Measurements from ENCODE around the gene TMEM263. TPM values are rescaled to one million over a fixed set of nuclear protein-coding genes. Genes with fewer than 3 reads are reported as not detected.

The TMEM263 gene
- total and polyA plus RNA-seq, 2 donors (not counting 3 experiments of a cell fraction or from before 2014, with no cell fraction given) = 22.5 to 72.5 TPM

DNA sequence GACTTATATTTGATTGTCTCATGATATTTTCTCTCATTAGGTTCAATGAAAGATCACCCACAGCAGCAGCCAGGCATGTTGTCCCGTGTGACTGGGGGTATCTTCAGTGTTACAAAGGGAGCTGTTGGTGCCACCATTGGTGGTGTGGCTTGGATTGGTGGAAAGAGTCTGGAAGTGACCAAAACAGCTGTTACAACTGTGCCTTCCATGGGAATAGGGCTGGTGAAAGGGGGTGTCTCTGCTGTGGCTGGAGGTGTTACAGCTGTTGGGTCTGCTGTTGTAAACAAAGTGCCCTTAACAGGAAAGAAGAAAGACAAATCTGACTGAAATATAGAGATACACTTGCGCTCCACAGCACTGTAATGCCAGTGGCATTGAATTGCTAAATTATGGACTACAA, 15.4 kb downstream of the TMEM263 start:
- no peak overlapping the region for H3K9ac ChIP-seq (replicated peaks; ENCODE audit: extremely low read depth, insufficient read depth, low read length)
- H3K27ac ChIP-seq (ENCODE audit: insufficient read depth, low read depth, low read length) = no peak overlapping the region
- ChIA-PET POLR2A (interaction anchor here (0.8 kb wide), 1 partner anchor 15 kb away, joined by 3 read pairs; no protein-coding TSS in a partner anchor), CTCF (interaction anchor here (0.6 kb wide), 1 partner anchor 10 kb away, joined by 3 read pairs; no protein-coding TSS in a partner anchor)
- BruUV-seq (replicated peaks) = no TSS peak
- TF ChIP-seq POLR2A (IDR thresholded peaks at IDR 0.05; ENCODE audit: low read depth, low read length) = no peak
- no peak for TF ChIP-seq POLR2AphosphoS5 (IDR thresholded peaks at IDR 0.05; ENCODE audit: insufficient read depth, low read depth, low read length)
- TF ChIP-seq, protein P1, sequence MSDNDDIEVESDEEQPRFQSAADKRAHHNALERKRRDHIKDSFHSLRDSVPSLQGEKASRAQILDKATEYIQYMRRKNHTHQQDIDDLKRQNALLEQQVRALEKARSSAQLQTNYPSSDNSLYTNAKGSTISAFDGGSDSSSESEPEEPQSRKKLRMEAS (IDR thresholded peaks at IDR 0.05; ENCODE audit: insufficient read depth, insufficient read length) = no peak
- TF ChIP-seq MYC (IDR thresholded peaks at IDR 0.05; ENCODE audit: low read depth, low read length) = no peak
- no peak for TF ChIP-seq EZH2 (IDR thresholded peaks at IDR 0.05; ENCODE audit: borderline replicate concordance, low read depth, low read length, severe bottlenecking)
- no peak for TF ChIP-seq JUN (IDR thresholded peaks at IDR 0.05; ENCODE audit: borderline replicate concordance, insufficient read depth, insufficient read length, low read depth)
- no peak for TF ChIP-seq FOS (IDR thresholded peaks at IDR 0.05; ENCODE audit: borderline replicate concordance, insufficient read depth, low read length)
- TF ChIP-seq, protein P2, sequence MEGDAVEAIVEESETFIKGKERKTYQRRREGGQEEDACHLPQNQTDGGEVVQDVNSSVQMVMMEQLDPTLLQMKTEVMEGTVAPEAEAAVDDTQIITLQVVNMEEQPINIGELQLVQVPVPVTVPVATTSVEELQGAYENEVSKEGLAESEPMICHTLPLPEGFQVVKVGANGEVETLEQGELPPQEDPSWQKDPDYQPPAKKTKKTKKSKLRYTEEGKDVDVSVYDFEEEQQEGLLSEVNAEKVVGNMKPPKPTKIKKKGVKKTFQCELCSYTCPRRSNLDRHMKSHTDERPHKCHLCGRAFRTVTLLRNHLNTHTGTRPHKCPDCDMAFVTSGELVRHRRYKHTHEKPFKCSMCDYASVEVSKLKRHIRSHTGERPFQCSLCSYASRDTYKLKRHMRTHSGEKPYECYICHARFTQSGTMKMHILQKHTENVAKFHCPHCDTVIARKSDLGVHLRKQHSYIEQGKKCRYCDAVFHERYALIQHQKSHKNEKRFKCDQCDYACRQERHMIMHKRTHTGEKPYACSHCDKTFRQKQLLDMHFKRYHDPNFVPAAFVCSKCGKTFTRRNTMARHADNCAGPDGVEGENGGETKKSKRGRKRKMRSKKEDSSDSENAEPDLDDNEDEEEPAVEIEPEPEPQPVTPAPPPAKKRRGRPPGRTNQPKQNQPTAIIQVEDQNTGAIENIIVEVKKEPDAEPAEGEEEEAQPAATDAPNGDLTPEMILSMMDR (IDR thresholded peaks at IDR 0.05; ENCODE audit: extremely low read depth in 1 of 2, insufficient read depth in 1 of 2, low read depth in 1 of 2, low read length in 2 of 2) = no peak
- TF ChIP-seq GATA2 (IDR thresholded peaks at IDR 0.05; ENCODE audit: insufficient read depth, insufficient read length, low read depth, low read length) = no peak
- no peak for DNase-seq (ENCODE audit: low read depth, low spot score)
- H4K20me1 ChIP-seq (replicated peaks; ENCODE audit: control insufficient read depth, extremely low read depth, insufficient read depth, low read length) = peaks cover 10% of the 10 kb centered on the region
- dilution Hi-C loops (cut with MboI; ENCODE audit: extremely low pct_ligation_motif_present, low sequenced_read_pairs) (no loop called here), intact Hi-C loops (cut with micrococcal nuclease) (no loop called here)
- peaks cover 6 to 28% of the 10 kb centered on the region in 2 experiments for H3K36me3 ChIP-seq (ENCODE audit: control insufficient read depth in 2 of 2, extremely low read depth in 1 of 2, insufficient read depth in 2 of 2, low read length in 2 of 2)
- H3K4me2 ChIP-seq (ENCODE audit: insufficient read depth, low read length) = no peak overlapping the region
- no peaks in the 10 kb centered on the region for H3K9me3 ChIP-seq (replicated peaks; ENCODE audit: control insufficient read depth, insufficient read depth, low read length)
- no peak overlapping the region for H3K4me3 ChIP-seq (replicated peaks in 1 of 3; ENCODE audit: insufficient read depth in 1 of 3, low read depth in 1 of 3, low read length in 3 of 3)
- H2AFZ ChIP-seq (ENCODE audit: low read depth, low read length) = no peak overlapping the region
- FAIRE-seq = no peak
- peaks cover 15% of the 10 kb centered on the region for H3K4me1 ChIP-seq (ENCODE audit: control insufficient read depth, extremely low read depth, insufficient read depth, low read length)
- no peaks in the 10 kb centered on the region for H3K9me1 ChIP-seq (replicated peaks; ENCODE audit: control insufficient read depth, extremely low read depth, insufficient read depth, low read length)
- no peaks in the 10 kb centered on the region for H3K27me3 ChIP-seq (ENCODE audit: control insufficient read depth in 2 of 2, insufficient read depth in 2 of 2, low read length in 2 of 2)
- H3K79me2 ChIP-seq (ENCODE audit: control insufficient read depth, insufficient read depth, low read length) = peaks cover 4% of the 10 kb centered on the region
